Neutrophil (primary cell): ENCODE results near the gene METTL23.

Experiments
- H3K27ac ChIP-seq: fragments of 200-600 bp; sonication (generic); 2 replicates; pipeline ENCODE4 v1.5.1; 2016; ENCODE audit warnings: mild to moderate bottlenecking, moderate library complexity
- H3K27me3 ChIP-seq: fragments of 200-600 bp; sonication (generic); 2 replicates; pipeline ENCODE4 v1.6.0; 2016; ENCODE audit warnings: mild to moderate bottlenecking
- H3K36me3 ChIP-seq: fragments of 200-600 bp; sonication (generic); 2 replicates; pipeline ENCODE4 v1.5.1; 2017
- H3K4me1 ChIP-seq, 2 experiments: fragments of 200-600 bp in 1 of 2; sonication (generic) in 1 of 2; 1 replicate in 1 of 2; 2 replicates in 1 of 2; pipeline versions ENCODE4 v1.5.1 to v1.6.1; 2013 to 2016; ENCODE audit warnings: low read depth in 1 of 2, low read length in 1 of 2, mild to moderate bottlenecking in 1 of 2, moderate library complexity in 1 of 2; ENCODE audit not compliant: control insufficient read depth in 1 of 2, insufficient read depth in 1 of 2
- H3K4me3 ChIP-seq, 2 experiments: fragments of 200-600 bp in 1 of 2; sonication (generic) in 1 of 2; 1 replicate in 1 of 2; 2 replicates in 1 of 2; pipeline ENCODE4 v1.5.1; 2013 to 2016; ENCODE audit warnings: low read depth in 1 of 2, low read length in 1 of 2, mild to moderate bottlenecking in 1 of 2, moderate library complexity in 1 of 2
- H3K9me3 ChIP-seq: fragments of 200-600 bp; sonication (generic); 2 replicates; pipeline ENCODE4 v1.5.1; 2016
- TF ChIP-seq, protein P1 (sequence below): fragments of 200-600 bp; sonication (generic); IDR thresholded peaks from 2 replicates; pipeline ENCODE4 v1.5.1; 2016; ENCODE audit warnings: antibody characterized with exemption

The METTL23 gene

DNA sequence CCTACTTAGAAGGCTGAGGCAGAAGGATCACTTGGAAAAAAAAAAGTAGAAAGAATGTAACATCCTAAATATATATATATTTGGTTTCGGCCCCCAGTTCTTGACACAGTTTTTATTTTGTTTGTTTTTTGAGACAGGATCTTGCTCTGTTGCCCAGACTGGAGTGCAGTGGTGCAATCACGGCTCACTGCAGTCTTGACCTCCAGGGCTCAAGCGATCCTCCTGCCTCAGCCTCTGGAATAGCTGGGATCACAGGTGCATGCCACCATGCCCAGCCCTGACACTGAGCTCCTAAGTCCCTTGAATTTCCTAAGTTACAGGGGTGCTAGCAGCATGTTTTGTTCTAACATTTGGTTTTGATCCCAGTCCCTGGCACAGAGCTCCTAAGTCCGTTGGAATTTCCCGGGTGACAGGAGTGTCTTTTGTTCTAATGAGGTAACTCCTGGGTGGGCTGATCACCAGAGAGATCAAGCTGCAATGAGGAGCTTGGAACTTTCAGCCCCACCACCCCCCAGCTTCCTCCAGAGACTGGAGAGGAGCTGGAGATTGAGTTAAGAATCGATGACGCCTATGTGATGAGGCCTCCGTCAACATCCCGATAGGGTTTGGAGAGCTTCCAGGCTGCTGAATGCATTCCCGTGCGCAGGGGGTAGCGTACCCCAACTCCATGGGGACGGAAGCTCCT is 35.9 kb upstream of the METTL23 start:
- no peaks in the 10 kb centered on the region for H3K36me3 ChIP-seq
- H3K9me3 ChIP-seq, result no peaks in the 10 kb centered on the region
- H3K27ac ChIP-seq, result no peak overlapping the region
- H3K27me3 ChIP-seq, result no peaks in the 10 kb centered on the region
- H3K4me3 ChIP-seq, result no peak overlapping the region
- TF ChIP-seq, protein P1, sequence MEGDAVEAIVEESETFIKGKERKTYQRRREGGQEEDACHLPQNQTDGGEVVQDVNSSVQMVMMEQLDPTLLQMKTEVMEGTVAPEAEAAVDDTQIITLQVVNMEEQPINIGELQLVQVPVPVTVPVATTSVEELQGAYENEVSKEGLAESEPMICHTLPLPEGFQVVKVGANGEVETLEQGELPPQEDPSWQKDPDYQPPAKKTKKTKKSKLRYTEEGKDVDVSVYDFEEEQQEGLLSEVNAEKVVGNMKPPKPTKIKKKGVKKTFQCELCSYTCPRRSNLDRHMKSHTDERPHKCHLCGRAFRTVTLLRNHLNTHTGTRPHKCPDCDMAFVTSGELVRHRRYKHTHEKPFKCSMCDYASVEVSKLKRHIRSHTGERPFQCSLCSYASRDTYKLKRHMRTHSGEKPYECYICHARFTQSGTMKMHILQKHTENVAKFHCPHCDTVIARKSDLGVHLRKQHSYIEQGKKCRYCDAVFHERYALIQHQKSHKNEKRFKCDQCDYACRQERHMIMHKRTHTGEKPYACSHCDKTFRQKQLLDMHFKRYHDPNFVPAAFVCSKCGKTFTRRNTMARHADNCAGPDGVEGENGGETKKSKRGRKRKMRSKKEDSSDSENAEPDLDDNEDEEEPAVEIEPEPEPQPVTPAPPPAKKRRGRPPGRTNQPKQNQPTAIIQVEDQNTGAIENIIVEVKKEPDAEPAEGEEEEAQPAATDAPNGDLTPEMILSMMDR, result no peak
- H3K4me1 ChIP-seq, result no peaks in the 10 kb centered on the region

DNA sequence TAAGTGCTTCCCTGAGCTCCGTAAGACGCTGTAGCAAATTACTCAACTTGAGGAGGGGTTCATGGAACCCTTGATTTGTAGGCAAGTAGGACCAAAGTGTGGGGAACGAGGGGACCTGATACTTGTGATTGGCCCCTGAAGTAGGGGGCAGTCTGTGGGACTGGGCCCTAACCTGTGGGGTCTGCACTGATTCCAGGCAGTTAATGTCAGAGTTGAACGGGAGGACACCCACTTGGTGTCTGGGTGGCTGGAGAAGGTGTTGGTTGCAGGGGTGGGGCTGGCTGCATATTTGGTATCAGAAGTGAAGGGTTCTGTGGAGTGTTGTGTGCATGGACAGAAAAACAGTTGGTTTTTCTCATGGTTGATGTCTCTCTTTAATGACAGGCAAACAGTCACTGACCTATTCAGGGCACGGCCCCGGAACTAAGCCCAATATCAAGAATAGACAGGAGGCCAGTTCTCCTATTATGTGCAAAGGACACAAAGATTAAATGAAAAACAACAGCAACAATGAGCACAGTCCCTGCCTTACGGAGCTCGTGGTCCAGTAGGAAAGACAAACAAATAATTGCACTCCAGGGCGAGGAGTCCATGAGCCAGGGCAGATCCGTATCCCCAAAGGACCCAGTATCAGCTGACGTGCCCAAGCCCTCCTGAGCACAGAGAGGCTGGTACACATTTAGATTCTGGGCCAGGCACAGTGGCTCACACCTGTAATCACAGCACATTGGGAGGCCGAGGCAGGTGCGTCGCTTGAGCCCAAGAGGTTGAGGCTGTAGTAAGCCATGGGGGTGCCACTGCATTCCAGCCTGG is 35.1 kb upstream of the METTL23 start:
- Histone ChIP-seq H3K4me1 (no peaks in the 10 kb centered on the region), H3K36me3 (no peaks in the 10 kb centered on the region), H3K27me3 (no peaks in the 10 kb centered on the region), H3K27ac (no peak overlapping the region), H3K4me3 (no peak overlapping the region), H3K9me3 (no peaks in the 10 kb centered on the region)
- TF ChIP-seq, protein P1, result no peak

DNA sequence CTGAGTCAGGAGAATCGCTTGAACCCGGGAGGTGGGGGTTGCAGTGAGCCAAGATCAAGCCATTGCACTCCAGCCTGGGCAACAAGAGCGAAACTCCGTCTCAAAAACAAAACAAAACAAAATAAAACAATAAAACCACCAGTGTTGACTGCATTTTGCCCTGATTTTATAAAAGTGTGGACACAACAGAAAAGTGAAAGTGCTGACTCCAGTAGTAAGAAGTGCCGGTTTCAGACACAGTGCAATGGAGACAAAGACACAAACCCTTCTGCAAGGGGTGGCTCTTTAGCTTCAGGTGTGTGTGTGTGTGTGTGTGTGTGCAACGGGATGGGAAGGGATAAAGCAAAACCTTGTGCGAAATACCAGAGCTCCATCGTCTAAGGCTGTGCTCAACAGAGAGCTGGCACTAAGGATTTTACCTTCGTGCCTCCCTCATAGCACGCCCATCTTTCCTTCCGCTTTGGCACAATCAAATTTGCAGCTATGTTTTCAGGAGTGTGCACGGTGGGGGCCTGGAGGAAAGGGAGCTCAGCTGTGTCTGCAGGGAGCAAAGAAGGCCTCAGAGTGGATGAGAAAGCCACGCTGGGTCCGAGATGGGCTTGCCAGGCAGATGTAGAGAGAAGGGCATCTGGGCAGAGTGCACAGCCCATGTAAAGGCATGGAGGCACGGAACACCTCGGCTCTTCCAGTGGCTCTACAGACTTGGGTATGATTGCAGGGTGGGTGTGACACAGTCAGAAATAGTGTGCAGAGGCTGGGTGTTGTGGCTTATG is 31.4 kb upstream of the METTL23 start:
- no peak overlapping the region for H3K27ac ChIP-seq
- no peak overlapping the region for H3K4me3 ChIP-seq
- TF ChIP-seq, protein P1, result no peak

DNA sequence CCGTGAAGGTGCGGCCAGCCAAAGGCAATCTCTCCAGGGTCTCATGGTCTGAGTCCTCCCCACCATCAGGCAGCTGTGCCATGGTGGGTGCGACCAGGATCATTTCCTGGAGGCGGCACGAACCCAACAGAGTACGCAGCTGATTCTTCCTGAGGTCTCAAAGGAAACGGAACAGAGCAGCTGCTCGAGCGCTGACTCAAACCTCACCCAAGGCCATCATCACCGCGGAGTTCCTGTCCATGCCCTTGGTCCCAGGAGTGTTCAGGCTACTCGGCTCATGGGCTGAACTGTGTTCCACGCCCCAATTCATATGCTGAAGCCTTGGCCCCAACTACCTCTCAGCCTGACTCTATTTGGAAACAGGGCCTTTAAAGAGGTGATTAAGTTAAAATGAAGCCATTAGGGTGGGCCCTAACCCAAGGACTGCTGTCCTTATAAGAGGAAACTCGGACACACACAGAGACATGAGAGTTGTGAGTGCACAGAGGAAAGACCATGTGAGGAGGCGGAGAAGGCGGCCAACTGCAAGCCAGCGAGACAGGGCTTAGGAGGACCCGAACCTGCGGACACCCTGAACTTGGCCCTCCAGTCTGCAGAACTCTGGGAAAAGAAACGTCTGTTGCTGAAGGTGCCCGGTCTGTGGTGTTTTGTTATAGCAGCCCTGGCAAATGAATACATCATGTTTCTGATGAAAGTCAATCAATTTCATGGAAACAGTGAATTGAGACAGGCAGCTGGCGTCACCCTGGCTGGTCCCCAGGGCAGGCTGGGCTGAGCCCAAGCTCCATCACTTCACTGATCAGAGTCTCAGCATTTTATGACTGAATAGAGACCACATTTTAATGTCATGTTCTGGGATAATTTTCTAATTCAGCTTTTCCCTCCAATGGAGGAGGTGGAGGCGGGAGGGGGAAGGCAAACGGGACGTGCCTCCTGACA is 29.6 kb upstream of the METTL23 start:
- TF ChIP-seq, protein P1, result no peak
- Histone ChIP-seq H3K9me3 (no peaks in the 10 kb centered on the region), H3K27me3 (no peaks in the 10 kb centered on the region), H3K4me3 (no peak overlapping the region), H3K27ac (no peak overlapping the region), H3K36me3 (no peaks in the 10 kb centered on the region), H3K4me1 (no peaks in the 10 kb centered on the region)

More for the DNA sequence above, 31.4 kb upstream of the METTL23 start:
- Histone ChIP-seq H3K9me3 (no peaks in the 10 kb centered on the region), H3K27me3 (no peaks in the 10 kb centered on the region), H3K4me1 (no peaks in the 10 kb centered on the region), H3K36me3 (no peaks in the 10 kb centered on the region)
